Gastrocnemius medialis (tissue), 4 donors: ENCODE results near the gene SPATA2.

Experiments used
- CTCF ChIP-seq, 5 experiments: fragments of 450-650 bp in 3 of 5; fragments of 200-600 bp in 2 of 5; sonication (generic) in 2 of 5; IDR thresholded peaks in 4 of 5; conservative IDR thresholded peaks in 1 of 5; 1 replicate in 4 of 5; 2 replicates in 1 of 5; pipeline ENCODE4 v1.5.1; 2016 to 2019; ENCODE audit warnings: antibody characterized with exemption in 5 of 5, mild to moderate bottlenecking in 3 of 5, moderate library complexity in 3 of 5
- POLR2A ChIP-seq, 2 donors: fragments of 450-650 bp; IDR thresholded peaks; one replicate each; pipeline ENCODE4 v1.6.1; 2017; ENCODE audit warnings: antibody characterized with exemption in 2 of 2, mild to moderate bottlenecking in 2 of 2, moderate library complexity in 2 of 2

- TF ChIP-seq CTCF (IDR thresholded peaks at IDR 0.05 in 4 of 5, conservative IDR thresholded peaks at IDR 0.05 in 1 of 5) (no peak), POLR2A (IDR thresholded peaks at IDR 0.05) (no peak)
These were observed 37.9 kb downstream of the SPATA2 start for GRCh38 chr20:49877386-49877921.
